Uterus (tissue), 2 donors: ENCODE measurements around the gene ITK.

ENCODE experiments used
- POLR2A ChIP-seq, 2 donors: fragments of 450-650 bp; IDR thresholded peaks; one replicate each; pipeline ENCODE4 v1.6.1; 2016; ENCODE audit warnings: antibody characterized with exemption in 2 of 2, mild to moderate bottlenecking in 1 of 2, moderate library complexity in 1 of 2
- TF ChIP-seq, protein P1 (sequence below), 4 experiments: fragments of 200-600 bp in 2 of 4; fragments of 450-650 bp in 2 of 4; sonication (generic) in 2 of 4; IDR thresholded peaks; one replicate each; pipeline ENCODE4 v1.5.1; 2016 to 2019; ENCODE audit warnings: antibody characterized with exemption in 4 of 4, mild to moderate bottlenecking in 2 of 4, moderate library complexity in 1 of 4

DNA sequence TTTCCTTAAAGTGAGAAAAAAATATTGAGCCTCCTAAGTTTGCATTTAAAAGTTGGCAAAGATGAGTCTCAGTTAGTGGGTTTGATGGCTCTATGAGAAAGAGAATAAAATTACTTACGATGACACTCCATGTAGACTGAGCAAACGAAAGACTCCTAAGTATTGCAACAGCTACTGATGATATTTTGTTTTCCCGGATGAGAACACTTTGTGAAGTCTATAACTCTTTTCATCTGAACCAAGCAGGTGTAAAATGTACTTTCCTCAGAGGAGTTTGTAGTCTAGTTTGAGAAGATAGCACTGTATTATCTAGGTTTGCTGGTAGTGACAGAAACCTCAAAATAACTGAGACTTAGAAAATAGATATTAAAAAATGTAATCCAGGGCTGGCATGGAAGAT lies 1.7 kb upstream of the ITK start:
- TF ChIP-seq, protein P1, sequence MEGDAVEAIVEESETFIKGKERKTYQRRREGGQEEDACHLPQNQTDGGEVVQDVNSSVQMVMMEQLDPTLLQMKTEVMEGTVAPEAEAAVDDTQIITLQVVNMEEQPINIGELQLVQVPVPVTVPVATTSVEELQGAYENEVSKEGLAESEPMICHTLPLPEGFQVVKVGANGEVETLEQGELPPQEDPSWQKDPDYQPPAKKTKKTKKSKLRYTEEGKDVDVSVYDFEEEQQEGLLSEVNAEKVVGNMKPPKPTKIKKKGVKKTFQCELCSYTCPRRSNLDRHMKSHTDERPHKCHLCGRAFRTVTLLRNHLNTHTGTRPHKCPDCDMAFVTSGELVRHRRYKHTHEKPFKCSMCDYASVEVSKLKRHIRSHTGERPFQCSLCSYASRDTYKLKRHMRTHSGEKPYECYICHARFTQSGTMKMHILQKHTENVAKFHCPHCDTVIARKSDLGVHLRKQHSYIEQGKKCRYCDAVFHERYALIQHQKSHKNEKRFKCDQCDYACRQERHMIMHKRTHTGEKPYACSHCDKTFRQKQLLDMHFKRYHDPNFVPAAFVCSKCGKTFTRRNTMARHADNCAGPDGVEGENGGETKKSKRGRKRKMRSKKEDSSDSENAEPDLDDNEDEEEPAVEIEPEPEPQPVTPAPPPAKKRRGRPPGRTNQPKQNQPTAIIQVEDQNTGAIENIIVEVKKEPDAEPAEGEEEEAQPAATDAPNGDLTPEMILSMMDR (IDR thresholded peaks at IDR 0.05) = no peak
- no peak for TF ChIP-seq POLR2A (IDR thresholded peaks at IDR 0.05)
